HEK293 (cell line): Measurements from ENCODE around the gene GOLIM4.

Experiments
- BCL6B ChIP-seq: fragments of 450-650 bp; formaldehyde crosslinking; IDR thresholded peaks from 2 replicates; pipeline ENCODE4 v1.5.1; 2017; ENCODE audit warnings: missing biosample characterization, missing genetic modification characterization
- EGR2 ChIP-seq: fragments of 450-650 bp; formaldehyde crosslinking; IDR thresholded peaks from 2 replicates; pipeline ENCODE4 v1.5.1; 2016; ENCODE audit warnings: low read depth, missing biosample characterization, missing genetic modification characterization
- GLIS1 ChIP-seq: fragments of 450-650 bp; formaldehyde crosslinking; IDR thresholded peaks from 2 replicates; pipeline ENCODE4 v1.5.1; 2016; ENCODE audit warnings: missing biosample characterization, missing genetic modification characterization
- IKZF3 ChIP-seq: fragments of 450-650 bp; IDR thresholded peaks from 2 replicates; pipeline ENCODE4 v1.5.0; 2018; ENCODE audit warnings: missing biosample characterization, mild to moderate bottlenecking, missing genetic modification characterization, moderate library complexity
- KLF17 ChIP-seq: fragments of 450-650 bp; formaldehyde crosslinking; IDR thresholded peaks from 2 replicates; pipeline ENCODE4 v1.5.1; 2016; ENCODE audit warnings: missing biosample characterization, missing genetic modification characterization
- KLF8 ChIP-seq: fragments of 450-650 bp; formaldehyde crosslinking; IDR thresholded peaks from 2 replicates; pipeline ENCODE4 v1.5.1; 2016; ENCODE audit warnings: missing biosample characterization, missing genetic modification characterization
- MZF1 ChIP-seq: fragments of 450-650 bp; formaldehyde crosslinking; IDR thresholded peaks from 2 replicates; pipeline ENCODE4 v1.5.1; 2017; ENCODE audit warnings: missing biosample characterization, missing genetic modification characterization, borderline replicate concordance
- PRDM10 ChIP-seq: fragments of 450-650 bp; formaldehyde crosslinking; IDR thresholded peaks from 2 replicates; pipeline ENCODE4 v1.5.1; 2016; ENCODE audit warnings: missing biosample characterization, missing genetic modification characterization
- PRDM4 ChIP-seq: fragments of 450-650 bp; formaldehyde crosslinking; IDR thresholded peaks from 2 replicates; pipeline ENCODE4 v1.5.1; 2017; ENCODE audit warnings: missing biosample characterization, missing genetic modification characterization
- SP3 ChIP-seq: fragments of 450-650 bp; formaldehyde crosslinking; IDR thresholded peaks from 2 replicates; pipeline ENCODE4 v1.5.1; 2016; ENCODE audit warnings: missing biosample characterization, missing genetic modification characterization
- WT1 ChIP-seq: fragments of 450-650 bp; formaldehyde crosslinking; IDR thresholded peaks from 2 replicates; pipeline ENCODE4 v1.5.1; 2016; ENCODE audit warnings: missing biosample characterization, missing genetic modification characterization
- ZBTB17 ChIP-seq: fragments of 450-650 bp; formaldehyde crosslinking; IDR thresholded peaks from 2 replicates; pipeline ENCODE4 v1.5.1; 2016; ENCODE audit warnings: missing biosample characterization, missing genetic modification characterization
- ZBTB7A ChIP-seq: fragments of 450-650 bp; formaldehyde crosslinking; IDR thresholded peaks from 2 replicates; pipeline ENCODE4 v1.5.1; 2016; ENCODE audit warnings: low read depth, missing biosample characterization, missing genetic modification characterization
- ZNF157 ChIP-seq: fragments of 450-650 bp; formaldehyde crosslinking; IDR thresholded peaks from 2 replicates; pipeline ENCODE4 v1.5.1; 2016; ENCODE audit warnings: missing biosample characterization, missing genetic modification characterization
- ZNF184 ChIP-seq: fragments of 450-650 bp; IDR thresholded peaks from 2 replicates; pipeline ENCODE4 v1.5.1; 2018; ENCODE audit warnings: missing biosample characterization, mild to moderate bottlenecking, missing genetic modification characterization
- ZNF239 ChIP-seq: fragments of 450-650 bp; formaldehyde crosslinking; IDR thresholded peaks from 2 replicates; pipeline ENCODE4 v1.5.1; 2016; ENCODE audit warnings: missing biosample characterization, missing genetic modification characterization
- ZNF280D ChIP-seq: fragments of 450-650 bp; formaldehyde crosslinking; IDR thresholded peaks from 2 replicates; pipeline ENCODE4 v1.5.1; 2016; ENCODE audit warnings: missing biosample characterization, missing genetic modification characterization
- ZNF324 ChIP-seq: fragments of 450-650 bp; formaldehyde crosslinking; IDR thresholded peaks from 2 replicates; pipeline ENCODE4 v1.5.1; 2016; ENCODE audit warnings: missing biosample characterization, missing genetic modification characterization
- ZNF513 ChIP-seq: fragments of 450-650 bp; IDR thresholded peaks from 2 replicates; pipeline ENCODE4 v1.5.1; 2018; ENCODE audit warnings: missing biosample characterization, missing genetic modification characterization
- ZNF529 ChIP-seq: fragments of 450-650 bp; formaldehyde crosslinking; IDR thresholded peaks from 2 replicates; pipeline ENCODE4 v1.5.1; 2017; ENCODE audit warnings: missing genetic modification characterization, missing biosample characterization; ENCODE audit not compliant: insufficient replicate concordance
- ZNF548 ChIP-seq: fragments of 450-650 bp; formaldehyde crosslinking; IDR thresholded peaks from 2 replicates; pipeline ENCODE4 v1.5.1; 2016; ENCODE audit warnings: missing biosample characterization, missing genetic modification characterization
- ZNF623 ChIP-seq: fragments of 450-650 bp; formaldehyde crosslinking; IDR thresholded peaks from 2 replicates; pipeline ENCODE4 v1.5.1; 2016; ENCODE audit warnings: missing biosample characterization, missing genetic modification characterization
- ZNF76 ChIP-seq: fragments of 450-650 bp; formaldehyde crosslinking; IDR thresholded peaks from 2 replicates; pipeline ENCODE4; 2016; ENCODE audit warnings: low read depth, missing biosample characterization, missing genetic modification characterization, borderline replicate concordance
- ZXDB ChIP-seq: fragments of 450-650 bp; formaldehyde crosslinking; IDR thresholded peaks from 2 replicates; pipeline ENCODE4 v1.5.1; 2016; ENCODE audit warnings: missing biosample characterization, missing genetic modification characterization

Gene GOLIM4

GRCh38 chr3:168094877-168095610 is 680 bp downstream of the GOLIM4 start (continued):
- TF ChIP-seq KLF8, result no peak; the same call in 1 of the 2 replicates
- TF ChIP-seq IKZF3 (tag by site-specific recombination), result peak; percentile 77; the same call in 1 of the 2 replicates
- no peak for TF ChIP-seq ZNF324 (tag by site-specific recombination)
- peak; percentile 37; the same call in 1 of the 2 replicates for TF ChIP-seq WT1 (tag by site-specific recombination)
- peak; percentile 34; the same call in 1 of the 2 replicates for TF ChIP-seq ZNF76 (tag by site-specific recombination)
- no peak for TF ChIP-seq ZNF548
- TF ChIP-seq SP3 (tag by site-specific recombination), result peak; percentile 47; the same call in 1 of the 2 replicates
- TF ChIP-seq EGR2, result 0 out of 2 replicates have a peak, but pooled peaks have one; percentile 4
- TF ChIP-seq ZBTB17 (tag by site-specific recombination), result peak; percentile 99
- no peak for TF ChIP-seq ZNF280D (tag by site-specific recombination)
- no peak for TF ChIP-seq ZNF623 (tag by site-specific recombination)
- TF ChIP-seq GLIS1 (tag by site-specific recombination), result 0 out of 2 replicates have a peak, but pooled peaks have one; percentile 32
- TF ChIP-seq ZNF239 (tag by site-specific recombination), result no peak
- peak; percentile 82 for TF ChIP-seq PRDM10 (tag by site-specific recombination)
- peak; percentile 23; the same call in 1 of the 2 replicates for TF ChIP-seq ZBTB7A (tag by site-specific recombination)
- TF ChIP-seq PRDM4 (tag by site-specific recombination), result no peak
- no peak for TF ChIP-seq ZNF157
- no peak for TF ChIP-seq ZXDB (tag by site-specific recombination)
- no peak for TF ChIP-seq BCL6B (tag by site-specific recombination)
- no peak for TF ChIP-seq MZF1 (tag by site-specific recombination)
- TF ChIP-seq ZNF184 (tag by site-specific recombination), result no peak
- TF ChIP-seq ZNF513 (tag by site-specific recombination), result no peak
- TF ChIP-seq ZNF529 (tag by site-specific recombination), result no peak
- TF ChIP-seq KLF17 (tag by site-specific recombination), result peak; percentile 23; the same call in 1 of the 2 replicates
